ENCODE results near the gene PSME1.

DNA sequence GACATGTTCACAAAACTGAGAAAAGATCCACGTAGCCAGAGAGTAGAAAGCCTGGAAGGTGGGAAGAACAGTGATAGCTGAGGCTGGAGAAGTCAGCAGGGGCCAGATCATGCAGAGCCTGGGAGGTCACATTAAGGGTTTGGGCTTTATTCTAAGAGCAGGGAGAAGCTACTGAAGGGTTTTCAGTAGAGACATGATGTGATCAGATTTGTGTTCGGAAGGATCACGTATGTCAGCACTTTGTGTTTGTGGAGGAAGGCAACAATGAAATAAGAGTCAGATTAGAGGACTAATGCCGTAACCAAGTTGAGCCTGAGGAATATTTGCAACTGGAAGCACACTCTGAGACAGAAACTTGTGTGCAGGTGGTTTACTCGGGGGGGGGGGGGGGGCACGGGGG, 46.1 kb upstream of the PSME1 start:
- TF ChIP-seq SMC3 (IDR thresholded peaks at IDR 0.05; ENCODE audit: low read depth, low read length) (no peak), POLR2A (IDR thresholded peaks at IDR 0.05; ENCODE audit: low read depth, low read length) (no peak), MAZ (IDR thresholded peaks at IDR 0.05; ENCODE audit: borderline replicate concordance, low read depth, low read length) (no peak), CHD1 (IDR thresholded peaks at IDR 0.05; ENCODE audit: low read depth, low read length) (no peak), RAD21 (IDR thresholded peaks at IDR 0.05; ENCODE audit: low read length) (no peak), BHLHE40 (IDR thresholded peaks at IDR 0.05; ENCODE audit: low read depth, low read length) (no peak), RCOR1 (IDR thresholded peaks at IDR 0.05; ENCODE audit: insufficient replicate concordance, low read length) (no peak), RFX5 (IDR thresholded peaks at IDR 0.05; ENCODE audit: low read depth, low read length) (no peak)
- TF ChIP-seq, protein P1, sequence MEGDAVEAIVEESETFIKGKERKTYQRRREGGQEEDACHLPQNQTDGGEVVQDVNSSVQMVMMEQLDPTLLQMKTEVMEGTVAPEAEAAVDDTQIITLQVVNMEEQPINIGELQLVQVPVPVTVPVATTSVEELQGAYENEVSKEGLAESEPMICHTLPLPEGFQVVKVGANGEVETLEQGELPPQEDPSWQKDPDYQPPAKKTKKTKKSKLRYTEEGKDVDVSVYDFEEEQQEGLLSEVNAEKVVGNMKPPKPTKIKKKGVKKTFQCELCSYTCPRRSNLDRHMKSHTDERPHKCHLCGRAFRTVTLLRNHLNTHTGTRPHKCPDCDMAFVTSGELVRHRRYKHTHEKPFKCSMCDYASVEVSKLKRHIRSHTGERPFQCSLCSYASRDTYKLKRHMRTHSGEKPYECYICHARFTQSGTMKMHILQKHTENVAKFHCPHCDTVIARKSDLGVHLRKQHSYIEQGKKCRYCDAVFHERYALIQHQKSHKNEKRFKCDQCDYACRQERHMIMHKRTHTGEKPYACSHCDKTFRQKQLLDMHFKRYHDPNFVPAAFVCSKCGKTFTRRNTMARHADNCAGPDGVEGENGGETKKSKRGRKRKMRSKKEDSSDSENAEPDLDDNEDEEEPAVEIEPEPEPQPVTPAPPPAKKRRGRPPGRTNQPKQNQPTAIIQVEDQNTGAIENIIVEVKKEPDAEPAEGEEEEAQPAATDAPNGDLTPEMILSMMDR (conservative IDR thresholded peaks at IDR 0.05; ENCODE audit: low read depth, low read length) = no peak
- TF ChIP-seq, protein P2, sequence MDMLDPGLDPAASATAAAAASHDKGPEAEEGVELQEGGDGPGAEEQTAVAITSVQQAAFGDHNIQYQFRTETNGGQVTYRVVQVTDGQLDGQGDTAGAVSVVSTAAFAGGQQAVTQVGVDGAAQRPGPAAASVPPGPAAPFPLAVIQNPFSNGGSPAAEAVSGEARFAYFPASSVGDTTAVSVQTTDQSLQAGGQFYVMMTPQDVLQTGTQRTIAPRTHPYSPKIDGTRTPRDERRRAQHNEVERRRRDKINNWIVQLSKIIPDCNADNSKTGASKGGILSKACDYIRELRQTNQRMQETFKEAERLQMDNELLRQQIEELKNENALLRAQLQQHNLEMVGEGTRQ (IDR thresholded peaks at IDR 0.05; ENCODE audit: low read depth, low read length) = no peak
- TF ChIP-seq, protein P3, sequence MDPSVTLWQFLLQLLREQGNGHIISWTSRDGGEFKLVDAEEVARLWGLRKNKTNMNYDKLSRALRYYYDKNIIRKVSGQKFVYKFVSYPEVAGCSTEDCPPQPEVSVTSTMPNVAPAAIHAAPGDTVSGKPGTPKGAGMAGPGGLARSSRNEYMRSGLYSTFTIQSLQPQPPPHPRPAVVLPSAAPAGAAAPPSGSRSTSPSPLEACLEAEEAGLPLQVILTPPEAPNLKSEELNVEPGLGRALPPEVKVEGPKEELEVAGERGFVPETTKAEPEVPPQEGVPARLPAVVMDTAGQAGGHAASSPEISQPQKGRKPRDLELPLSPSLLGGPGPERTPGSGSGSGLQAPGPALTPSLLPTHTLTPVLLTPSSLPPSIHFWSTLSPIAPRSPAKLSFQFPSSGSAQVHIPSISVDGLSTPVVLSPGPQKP (IDR thresholded peaks at IDR 0.05; ENCODE audit: borderline replicate concordance, low read depth, low read length) = no peak

All from IMR-90 (cell line).